BE2C (cell line): ENCODE measurements around the gene SFSWAP.

Source experiments
- DNase-seq: peaks from one replicate; pipeline ENCODE4 v3.0.0-alpha.2; 2020
- H3K27me3 ChIP-seq: fragments of 250-450 bp; sonication (Bioruptor Pico); 2 replicates; pipeline ENCODE4 v1.5.1; 2020; ENCODE audit warnings: mild to moderate bottlenecking
- H3K36me3 ChIP-seq: fragments of 250-450 bp; sonication (Bioruptor Pico); 2 replicates; pipeline ENCODE4 v1.5.1; 2020; ENCODE audit warnings: mild to moderate bottlenecking
- H3K4me1 ChIP-seq: fragments of 250-450 bp; sonication (Bioruptor Pico); 2 replicates; pipeline ENCODE4 v1.5.1; 2020
- H3K4me3 ChIP-seq: 2 replicates; pipeline ENCODE4 v1.5.1; 2011; ENCODE audit warnings: low read depth, low read length
- H3K9me3 ChIP-seq: fragments of 250-450 bp; sonication (Bioruptor Pico); 2 replicates; pipeline ENCODE4 v1.5.1; 2020
- CTCF ChIP-seq: IDR thresholded peaks from 2 replicates; pipeline ENCODE4 v1.5.1; 2012; ENCODE audit warnings: mild to moderate bottlenecking, low read depth, low read length

The SFSWAP gene

GRCh38 chr12:131782061-131782460 lies 71.2 kb downstream of the SFSWAP start:
- no peak for TF ChIP-seq CTCF
- Histone ChIP-seq H3K4me3 (no peak overlapping the region), H3K36me3 (peaks cover 72% of the 10 kb centered on the region), H3K4me1 (no peaks in the 10 kb centered on the region), H3K27me3 (no peaks in the 10 kb centered on the region), H3K9me3 (no peaks in the 10 kb centered on the region)
- DNase-seq: no peak

GRCh38 chr12:131783915-131784541 lies 73.1 kb downstream of the SFSWAP start:
- Histone ChIP-seq H3K36me3 (peaks cover 64% of the 10 kb centered on the region), H3K9me3 (no peaks in the 10 kb centered on the region), H3K4me3 (no peak overlapping the region), H3K4me1 (no peaks in the 10 kb centered on the region), H3K27me3 (no peaks in the 10 kb centered on the region)
- TF ChIP-seq CTCF: no peak
- no peak for DNase-seq

GRCh38 chr12:131784909-131785762 lies 74.2 kb downstream of the SFSWAP start:
- no peaks in the 10 kb centered on the region for H3K4me1 ChIP-seq
- H3K27me3 ChIP-seq: no peaks in the 10 kb centered on the region
- no peak overlapping the region for H3K4me3 ChIP-seq
- no peak for DNase-seq
- H3K36me3 ChIP-seq: peaks cover 59% of the 10 kb centered on the region
- no peaks in the 10 kb centered on the region for H3K9me3 ChIP-seq
- TF ChIP-seq CTCF: no peak

- TF ChIP-seq CTCF: no peak
- Histone ChIP-seq H3K36me3 (peaks cover 59% of the 10 kb centered on the region), H3K27me3 (no peaks in the 10 kb centered on the region), H3K9me3 (no peaks in the 10 kb centered on the region), H3K4me3 (no peak overlapping the region), H3K4me1 (no peaks in the 10 kb centered on the region)
- no peak for DNase-seq
These were observed 75.0 kb downstream of the SFSWAP start for GRCh38 chr12:131785763-131786330.

- Histone ChIP-seq H3K9me3 (no peaks in the 10 kb centered on the region), H3K36me3 (peaks cover 63% of the 10 kb centered on the region), H3K4me1 (no peaks in the 10 kb centered on the region), H3K4me3 (no peak overlapping the region), H3K27me3 (no peaks in the 10 kb centered on the region)
- TF ChIP-seq CTCF: no peak
- DNase-seq: no peak
These were observed 75.4 kb downstream of the SFSWAP start for GRCh38 chr12:131786331-131786730.
